ENCODE data around the gene KCTD3.

The KCTD3 gene

GRCh38 chr1:215526147-215526845, 40.8 kb upstream of the KCTD3 start:
- in situ Hi-C loops (cut with MboI; ENCODE audit: low pct_unique_long_range_greater_than_20kb, low sequenced_read_pairs, unreplicated experiment) = loop anchor here (25.0 kb wide), 1 partner anchor 864 kb away; no protein-coding TSS in a partner anchor

GRCh38 chr1:215526846-215527151, 40.3 kb upstream of the KCTD3 start:
- in situ Hi-C loops (cut with MboI; ENCODE audit: low pct_unique_long_range_greater_than_20kb, low sequenced_read_pairs, unreplicated experiment) = loop anchor here (25.0 kb wide), 1 partner anchor 864 kb away; no protein-coding TSS in a partner anchor
- DNase-seq (ENCODE audit: low spot score) = no peak
- no peak for TF ChIP-seq CTCF (IDR thresholded peaks at IDR 0.05; ENCODE audit: extremely low read depth, insufficient read depth, missing control alignments)

More at GRCh38 chr1:215526147-215526845, 40.8 kb upstream of the KCTD3 start:
- DNase-seq (ENCODE audit: low spot score) = peak; percentile 25
- peak; percentile 62 for TF ChIP-seq CTCF (IDR thresholded peaks at IDR 0.05; ENCODE audit: extremely low read depth, insufficient read depth, missing control alignments)

GRCh38 chr1:215529111-215529510, 38.0 kb upstream of the KCTD3 start:
- in situ Hi-C loops (cut with MboI; ENCODE audit: low pct_unique_long_range_greater_than_20kb, low sequenced_read_pairs, unreplicated experiment) = loop anchor here (25.0 kb wide), 1 partner anchor 867 kb away; no protein-coding TSS in a partner anchor
- DNase-seq (ENCODE audit: low spot score) = no peak
- no peak for TF ChIP-seq CTCF (IDR thresholded peaks at IDR 0.05; ENCODE audit: extremely low read depth, insufficient read depth, missing control alignments)

GRCh38 chr1:215529571-215529970, 37.5 kb upstream of the KCTD3 start:
- no peak for DNase-seq (ENCODE audit: low spot score)
- TF ChIP-seq CTCF (IDR thresholded peaks at IDR 0.05; ENCODE audit: extremely low read depth, insufficient read depth, missing control alignments) = no peak
- in situ Hi-C loops (cut with MboI; ENCODE audit: low pct_unique_long_range_greater_than_20kb, low sequenced_read_pairs, unreplicated experiment) = loop anchor here (25.0 kb wide), 1 partner anchor 867 kb away; no protein-coding TSS in a partner anchor

- no peak for TF ChIP-seq CTCF (IDR thresholded peaks at IDR 0.05; ENCODE audit: extremely low read depth, insufficient read depth, missing control alignments)
- in situ Hi-C loops (cut with MboI; ENCODE audit: low pct_unique_long_range_greater_than_20kb, low sequenced_read_pairs, unreplicated experiment) = loop anchor here (25.0 kb wide), 1 partner anchor 868 kb away; no protein-coding TSS in a partner anchor
- DNase-seq (ENCODE audit: low spot score) = no peak
Measured at GRCh38 chr1:215530401-215530984, 36.6 kb upstream of the KCTD3 start.

GRCh38 chr1:215539803-215540570, 27.1 kb upstream of the KCTD3 start:
- TF ChIP-seq CTCF (IDR thresholded peaks at IDR 0.05; ENCODE audit: extremely low read depth, insufficient read depth, missing control alignments) = no peak
- DNase-seq (ENCODE audit: low spot score) = no peak
- in situ Hi-C loops (cut with MboI; ENCODE audit: low pct_unique_long_range_greater_than_20kb, low sequenced_read_pairs, unreplicated experiment) = loop anchor here (25.0 kb wide), 1 partner anchor 878 kb away; no protein-coding TSS in a partner anchor
